K562 (cell line): ENCODE results near the gene ENDOU. TPM values are rescaled to one million over a fixed set of nuclear protein-coding genes. Genes with fewer than 3 reads are reported as not detected.

ENCODE experiments used
- BRD4 ChIP-seq: fragments of 200-600 bp; sonication (generic); IDR thresholded peaks from 2 replicates; pipeline ENCODE4 v1.6.1; 2017; ENCODE audit warnings: inconsistent platforms
- DIDO1 ChIP-seq: fragments of 450-650 bp; IDR thresholded peaks from 2 replicates; pipeline ENCODE4 v1.6.1; 2016; ENCODE audit warnings: low read depth, missing biosample characterization, missing genetic modification characterization
- KDM1A ChIP-seq, 2 experiments: fragments of 450-650 bp; IDR thresholded peaks; 2 replicates each; pipeline ENCODE4 v1.6.1; 2016; ENCODE audit warnings: mild to moderate bottlenecking in 2 of 2
- KLF16 ChIP-seq: IDR thresholded peaks from 2 replicates; pipeline ENCODE4 v1.6.1; 2016; ENCODE audit warnings: antibody characterized with exemption
- MTF1 ChIP-seq: fragments of 250-450 bp; sonication (Bioruptor Pico); IDR thresholded peaks from 2 replicates; pipeline ENCODE4 v1.9.0; 2021; ENCODE audit warnings: moderate library complexity, mild to moderate bottlenecking, inconsistent platforms, borderline replicate concordance
- NFIC ChIP-seq: fragments of 450-650 bp; IDR thresholded peaks from 2 replicates; pipeline ENCODE4 v1.6.1; 2017; ENCODE audit warnings: mild to moderate bottlenecking, inconsistent platforms
- POLR2AphosphoS5 ChIP-seq: IDR thresholded peaks from 2 replicates; pipeline ENCODE4 v1.6.1; 2011; ENCODE audit warnings: mild to moderate bottlenecking, low read depth, low read length, moderate library complexity; ENCODE audit not compliant: control insufficient read depth, insufficient read depth
- RHOXF2B ChIP-seq: fragments of 250-450 bp; sonication (Bioruptor Pico); conservative IDR thresholded peaks from 2 replicates; pipeline ENCODE4 v1.5.1; 2021
- SRSF1 ChIP-seq: fragments of 200-400 bp; formaldehyde crosslinking; IDR thresholded peaks from 2 replicates; pipeline ENCODE4 v1.6.1; 2017; ENCODE audit warnings: mild to moderate bottlenecking, low read depth, low read length, moderate library complexity
- TAL1 ChIP-seq: fragments of 450-650 bp; IDR thresholded peaks from 2 replicates; pipeline ENCODE4 v1.6.1; 2016; ENCODE audit warnings: mild to moderate bottlenecking
- ZBTB8A ChIP-seq: fragments of 450-650 bp; IDR thresholded peaks from 2 replicates; pipeline ENCODE4 v1.6.1; 2018; ENCODE audit warnings: mild to moderate bottlenecking, moderate library complexity; ENCODE audit not compliant: partially characterized antibody
- ZKSCAN3 ChIP-seq: fragments of 250-450 bp; sonication (Bioruptor Pico); IDR thresholded peaks from 2 replicates; pipeline ENCODE4 v1.4.0; 2020
- ZNF133 ChIP-seq: fragments of 250-450 bp; sonication (Bioruptor Pico); IDR thresholded peaks from 2 replicates; pipeline ENCODE4 v1.4.0; 2020; ENCODE audit warnings: mild to moderate bottlenecking
- ZNF507 ChIP-seq: conservative IDR thresholded peaks from 2 replicates; pipeline ENCODE4 v1.6.1; 2017; ENCODE audit warnings: missing genetic modification characterization, missing compliant biosample characterization
- polyA plus RNA-seq, 8 experiments: library from polyadenylated mRNA; depleted of rRNA in 4 of 8; stranded (reverse) in 5 of 8; unstranded in 3 of 8; fragments of >200 nt; fragmentation: Nextera tagmentation in 2 of 8; fragmentation: Illumina TruSeq in 1 of 8; extraction: Ambion mirVana in 2 of 8; extraction: Trizol in 1 of 8; gene quantifications; 2 replicates each; pipeline versions ENCODE4 v1.2.1 to v1.2.3, GENCODE V29; 2011 to 2014; ENCODE audit warnings: inconsistent platforms in 1 of 8, missing spikeins in 1 of 8
- total RNA-seq, 7 experiments: library from RNA; depleted of rRNA in 6 of 7; stranded (reverse); fragments of >200 nt in 6 of 7; fragmentation: Illumina TruSeq in 2 of 7; extraction: Trizol in 2 of 7; gene quantifications; 2 replicates each; pipeline versions ENCODE4 v1.2.1 to v1.2.3, GENCODE V29; 2011 to 2021; ENCODE audit warnings: low replicate concordance in 1 of 7
- TF ChIP-seq, protein P1 (sequence below): sonication (generic); formaldehyde crosslinking; IDR thresholded peaks from 2 replicates; pipeline ENCODE4 v1.8.0; 2022; ENCODE audit warnings: mild to moderate bottlenecking, missing genetic modification reagents
- TF ChIP-seq, protein P2 (sequence below): fragments of 250-450 bp; sonication (Bioruptor Pico); IDR thresholded peaks from 2 replicates; pipeline ENCODE4 v1.8.0; 2021; ENCODE audit warnings: moderate library complexity, mild to moderate bottlenecking, inconsistent platforms
- TF ChIP-seq, protein P3 (sequence below): fragments of 450-650 bp; IDR thresholded peaks from 2 replicates; pipeline ENCODE4 v1.6.1; 2016; ENCODE audit warnings: mild to moderate bottlenecking
- TF ChIP-seq, protein P4 (sequence below): fragments of 250-450 bp; sonication (Bioruptor Pico); IDR thresholded peaks from 2 replicates; pipeline ENCODE4 v1.8.0; 2022; ENCODE audit warnings: moderate library complexity, mild to moderate bottlenecking, inconsistent platforms

Gene ENDOU
- total and polyA plus RNA-seq, 9 of the 15 experiments (the other 6 are each of a cell fraction or from before 2014, with no cell fraction given) = 0.03 TPM; not detected in 8

DNA sequence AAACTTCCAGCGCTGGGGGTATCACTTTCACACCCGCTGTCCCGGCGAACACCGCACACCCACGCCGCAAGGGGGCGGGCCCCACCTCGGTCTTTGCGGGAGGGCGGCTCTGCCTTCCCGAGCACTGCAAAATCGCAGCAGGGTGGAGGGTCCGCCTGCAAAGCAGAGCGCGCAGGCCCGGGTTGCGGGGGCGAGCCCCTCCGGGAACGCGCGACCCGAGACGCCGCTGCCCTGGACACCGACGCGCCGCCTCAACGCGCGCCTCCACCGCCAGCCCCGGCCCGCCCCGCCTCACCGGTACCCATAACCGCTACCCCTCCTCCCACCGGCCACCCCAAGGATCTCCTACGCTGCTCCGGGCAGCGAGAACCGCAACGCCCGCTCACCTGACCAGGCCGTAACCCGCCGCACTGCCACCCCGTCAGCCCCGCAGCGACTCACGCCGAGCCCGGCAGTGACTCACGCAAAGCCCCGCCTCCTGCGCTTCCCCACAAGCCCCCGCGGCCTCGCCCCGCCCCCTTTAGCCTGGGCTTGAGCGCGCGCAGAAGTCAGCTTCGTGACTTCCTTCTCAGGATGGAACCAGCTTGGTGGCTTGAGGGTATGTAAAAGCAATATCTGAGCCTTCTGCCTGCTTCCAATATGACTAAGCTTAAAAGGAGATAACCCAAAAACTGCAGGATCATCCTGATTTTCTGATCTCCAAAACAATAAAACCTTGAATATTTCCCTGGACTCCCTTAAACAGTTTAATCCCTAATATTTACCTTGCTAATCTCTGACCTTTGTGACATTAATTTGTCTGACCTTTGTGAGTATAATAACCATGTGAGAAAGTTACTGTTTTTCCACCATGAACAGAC, 19.5 kb downstream of the ENDOU start, which contains the start of gene RPAP3 (continued):
- TF ChIP-seq ZNF507 (tag) (no peak), ZKSCAN3 (CRISPR knock-in tag) (no peak), RHOXF2B (CRISPR knock-in tag) (no peak), MTF1 (CRISPR knock-in tag) (no peak), KDM1A (IDR thresholded peaks at IDR 0.05) (no peak), POLR2AphosphoS5 (peak; percentile 95), ZBTB8A (no peak), BRD4 (no peak), DIDO1 (tag) (no peak), KLF16 (no peak), SRSF1 (no peak), ZNF133 (CRISPR knock-in tag) (no peak), TAL1 (peak; percentile 42), NFIC (peak; percentile 63)
- TF ChIP-seq, protein P1, sequence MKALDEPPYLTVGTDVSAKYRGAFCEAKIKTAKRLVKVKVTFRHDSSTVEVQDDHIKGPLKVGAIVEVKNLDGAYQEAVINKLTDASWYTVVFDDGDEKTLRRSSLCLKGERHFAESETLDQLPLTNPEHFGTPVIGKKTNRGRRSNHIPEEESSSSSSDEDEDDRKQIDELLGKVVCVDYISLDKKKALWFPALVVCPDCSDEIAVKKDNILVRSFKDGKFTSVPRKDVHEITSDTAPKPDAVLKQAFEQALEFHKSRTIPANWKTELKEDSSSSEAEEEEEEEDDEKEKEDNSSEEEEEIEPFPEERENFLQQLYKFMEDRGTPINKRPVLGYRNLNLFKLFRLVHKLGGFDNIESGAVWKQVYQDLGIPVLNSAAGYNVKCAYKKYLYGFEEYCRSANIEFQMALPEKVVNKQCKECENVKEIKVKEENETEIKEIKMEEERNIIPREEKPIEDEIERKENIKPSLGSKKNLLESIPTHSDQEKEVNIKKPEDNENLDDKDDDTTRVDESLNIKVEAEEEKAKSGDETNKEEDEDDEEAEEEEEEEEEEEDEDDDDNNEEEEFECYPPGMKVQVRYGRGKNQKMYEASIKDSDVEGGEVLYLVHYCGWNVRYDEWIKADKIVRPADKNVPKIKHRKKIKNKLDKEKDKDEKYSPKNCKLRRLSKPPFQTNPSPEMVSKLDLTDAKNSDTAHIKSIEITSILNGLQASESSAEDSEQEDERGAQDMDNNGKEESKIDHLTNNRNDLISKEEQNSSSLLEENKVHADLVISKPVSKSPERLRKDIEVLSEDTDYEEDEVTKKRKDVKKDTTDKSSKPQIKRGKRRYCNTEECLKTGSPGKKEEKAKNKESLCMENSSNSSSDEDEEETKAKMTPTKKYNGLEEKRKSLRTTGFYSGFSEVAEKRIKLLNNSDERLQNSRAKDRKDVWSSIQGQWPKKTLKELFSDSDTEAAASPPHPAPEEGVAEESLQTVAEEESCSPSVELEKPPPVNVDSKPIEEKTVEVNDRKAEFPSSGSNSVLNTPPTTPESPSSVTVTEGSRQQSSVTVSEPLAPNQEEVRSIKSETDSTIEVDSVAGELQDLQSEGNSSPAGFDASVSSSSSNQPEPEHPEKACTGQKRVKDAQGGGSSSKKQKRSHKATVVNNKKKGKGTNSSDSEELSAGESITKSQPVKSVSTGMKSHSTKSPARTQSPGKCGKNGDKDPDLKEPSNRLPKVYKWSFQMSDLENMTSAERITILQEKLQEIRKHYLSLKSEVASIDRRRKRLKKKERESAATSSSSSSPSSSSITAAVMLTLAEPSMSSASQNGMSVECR (CRISPR knock-in tag) = peak; percentile 64
- TF ChIP-seq, protein P2, sequence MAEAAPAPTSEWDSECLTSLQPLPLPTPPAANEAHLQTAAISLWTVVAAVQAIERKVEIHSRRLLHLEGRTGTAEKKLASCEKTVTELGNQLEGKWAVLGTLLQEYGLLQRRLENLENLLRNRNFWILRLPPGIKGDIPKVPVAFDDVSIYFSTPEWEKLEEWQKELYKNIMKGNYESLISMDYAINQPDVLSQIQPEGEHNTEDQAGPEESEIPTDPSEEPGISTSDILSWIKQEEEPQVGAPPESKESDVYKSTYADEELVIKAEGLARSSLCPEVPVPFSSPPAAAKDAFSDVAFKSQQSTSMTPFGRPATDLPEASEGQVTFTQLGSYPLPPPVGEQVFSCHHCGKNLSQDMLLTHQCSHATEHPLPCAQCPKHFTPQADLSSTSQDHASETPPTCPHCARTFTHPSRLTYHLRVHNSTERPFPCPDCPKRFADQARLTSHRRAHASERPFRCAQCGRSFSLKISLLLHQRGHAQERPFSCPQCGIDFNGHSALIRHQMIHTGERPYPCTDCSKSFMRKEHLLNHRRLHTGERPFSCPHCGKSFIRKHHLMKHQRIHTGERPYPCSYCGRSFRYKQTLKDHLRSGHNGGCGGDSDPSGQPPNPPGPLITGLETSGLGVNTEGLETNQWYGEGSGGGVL (CRISPR knock-in tag) = no peak
- TF ChIP-seq, protein P3, sequence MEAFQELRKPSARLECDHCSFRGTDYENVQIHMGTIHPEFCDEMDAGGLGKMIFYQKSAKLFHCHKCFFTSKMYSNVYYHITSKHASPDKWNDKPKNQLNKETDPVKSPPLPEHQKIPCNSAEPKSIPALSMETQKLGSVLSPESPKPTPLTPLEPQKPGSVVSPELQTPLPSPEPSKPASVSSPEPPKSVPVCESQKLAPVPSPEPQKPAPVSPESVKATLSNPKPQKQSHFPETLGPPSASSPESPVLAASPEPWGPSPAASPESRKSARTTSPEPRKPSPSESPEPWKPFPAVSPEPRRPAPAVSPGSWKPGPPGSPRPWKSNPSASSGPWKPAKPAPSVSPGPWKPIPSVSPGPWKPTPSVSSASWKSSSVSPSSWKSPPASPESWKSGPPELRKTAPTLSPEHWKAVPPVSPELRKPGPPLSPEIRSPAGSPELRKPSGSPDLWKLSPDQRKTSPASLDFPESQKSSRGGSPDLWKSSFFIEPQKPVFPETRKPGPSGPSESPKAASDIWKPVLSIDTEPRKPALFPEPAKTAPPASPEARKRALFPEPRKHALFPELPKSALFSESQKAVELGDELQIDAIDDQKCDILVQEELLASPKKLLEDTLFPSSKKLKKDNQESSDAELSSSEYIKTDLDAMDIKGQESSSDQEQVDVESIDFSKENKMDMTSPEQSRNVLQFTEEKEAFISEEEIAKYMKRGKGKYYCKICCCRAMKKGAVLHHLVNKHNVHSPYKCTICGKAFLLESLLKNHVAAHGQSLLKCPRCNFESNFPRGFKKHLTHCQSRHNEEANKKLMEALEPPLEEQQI = no peak
- TF ChIP-seq, protein P4, sequence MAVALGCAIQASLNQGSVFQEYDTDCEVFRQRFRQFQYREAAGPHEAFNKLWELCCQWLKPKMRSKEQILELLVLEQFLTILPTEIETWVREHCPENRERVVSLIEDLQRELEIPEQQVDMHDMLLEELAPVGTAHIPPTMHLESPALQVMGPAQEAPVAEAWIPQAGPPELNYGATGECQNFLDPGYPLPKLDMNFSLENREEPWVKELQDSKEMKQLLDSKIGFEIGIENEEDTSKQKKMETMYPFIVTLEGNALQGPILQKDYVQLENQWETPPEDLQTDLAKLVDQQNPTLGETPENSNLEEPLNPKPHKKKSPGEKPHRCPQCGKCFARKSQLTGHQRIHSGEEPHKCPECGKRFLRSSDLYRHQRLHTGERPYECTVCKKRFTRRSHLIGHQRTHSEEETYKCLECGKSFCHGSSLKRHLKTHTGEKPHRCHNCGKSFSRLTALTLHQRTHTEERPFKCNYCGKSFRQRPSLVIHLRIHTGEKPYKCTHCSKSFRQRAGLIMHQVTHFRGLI = no peak
